Naive thymus-derived CD4-positive, alpha-beta T cell (primary cell): ENCODE results near the gene IFI27. TPM values are rescaled to one million over a fixed set of nuclear protein-coding genes. Genes with fewer than 3 reads are reported as not detected.

ENCODE experiments used
- ATAC-seq: fragments of 150-1000 bp; cut with Tn5 transposase; 2 replicates; pipeline ENCODE4 v1.10.0; 2021; ENCODE audit warnings: mild to moderate bottlenecking, moderate library complexity
- CTCF ChIA-PET: fragments of 350-600 bp; sonication (Branson Sonifier 250); formaldehyde crosslinking; loops from one replicate; lab custom pipeline; 2021; ENCODE audit warnings: antibody characterized with exemption; lab: Charles Lee
- POLR2A ChIA-PET: fragments of 350-600 bp; sonication (Branson Sonifier 250); formaldehyde crosslinking; loops from one replicate; lab custom pipeline; 2021; ENCODE audit warnings: antibody characterized with exemption, inconsistent platforms; lab: Charles Lee
- DNase-seq, 9 donors: peaks; one replicate each; pipeline versions ENCODE4 v3.0.0 to v3.0.0-alpha.2; 2020 to 2022; ENCODE audit warnings: mixed read lengths in 1 of 9
- H3K27ac ChIP-seq: one replicate; pipeline ENCODE4 v1.7.0; 2013; ENCODE audit warnings: mild to moderate bottlenecking, low read depth, low read length, moderate library complexity
- H3K27me3 ChIP-seq, 2 donors: one replicate each; pipeline ENCODE4 v1.7.0; 2013; ENCODE audit warnings: low read length in 2 of 2, mild to moderate bottlenecking in 2 of 2, moderate library complexity in 2 of 2; ENCODE audit not compliant: control insufficient read depth in 2 of 2, insufficient read depth in 2 of 2
- H3K36me3 ChIP-seq, 3 experiments: 1 replicate in 2 of 3; 2 replicates in 1 of 3; pipeline ENCODE4 v1.7.0; 2013; ENCODE audit warnings: low read length in 3 of 3, mild to moderate bottlenecking in 3 of 3, moderate library complexity in 1 of 3; ENCODE audit not compliant: insufficient read depth in 3 of 3, control insufficient read depth in 2 of 3
- H3K4me1 ChIP-seq, 2 donors: one replicate each; pipeline ENCODE4 v1.7.0; 2013; ENCODE audit warnings: low read length in 2 of 2, mild to moderate bottlenecking in 2 of 2, moderate library complexity in 1 of 2; ENCODE audit not compliant: control insufficient read depth in 2 of 2, insufficient read depth in 2 of 2
- H3K4me3 ChIP-seq: 2 replicates; pipeline ENCODE4 v1.7.0; 2013; ENCODE audit warnings: mild to moderate bottlenecking, low read length
- H3K9me3 ChIP-seq, 3 experiments: 1 replicate in 2 of 3; 2 replicates in 1 of 3; pipeline ENCODE4 v1.7.0; 2013; ENCODE audit warnings: low read length in 3 of 3; ENCODE audit not compliant: control insufficient read depth in 2 of 3
- H3K27ac Mint-ChIP-seq, 9 donors: one replicate each; pipeline ENCODE4 v1.8.0; 2020 to 2022; ENCODE audit warnings: mixed read lengths in 9 of 9, mild to moderate bottlenecking in 8 of 9, moderate library complexity in 5 of 9, inconsistent platforms in 2 of 9
- H3K27me3 Mint-ChIP-seq, 5 donors: one replicate each; pipeline ENCODE4 v1.8.0; 2021 to 2022; ENCODE audit warnings: mixed read lengths in 5 of 5, mild to moderate bottlenecking in 1 of 5
- H3K36me3 Mint-ChIP-seq, 5 donors: one replicate each; pipeline ENCODE4 v1.8.0; 2020 to 2022; ENCODE audit warnings: mixed read lengths in 5 of 5, mild to moderate bottlenecking in 3 of 5, inconsistent platforms in 1 of 5
- H3K4me1 Mint-ChIP-seq, 7 donors: one replicate each; pipeline ENCODE4 v1.8.0; 2020 to 2022; ENCODE audit warnings: mixed read lengths in 7 of 7, mild to moderate bottlenecking in 3 of 7, inconsistent platforms in 1 of 7
- H3K4me3 Mint-ChIP-seq, 10 donors: one replicate each; pipeline ENCODE4 v1.8.0; 2020 to 2022; ENCODE audit warnings: mild to moderate bottlenecking in 10 of 10, mixed read lengths in 10 of 10, moderate library complexity in 6 of 10, inconsistent platforms in 2 of 10
- H3K9me3 Mint-ChIP-seq, 11 donors: one replicate each; pipeline ENCODE4 v1.8.0; 2020 to 2022; ENCODE audit warnings: mixed read lengths in 11 of 11, mild to moderate bottlenecking in 4 of 11, inconsistent platforms in 1 of 11, moderate library complexity in 1 of 11
- intact Hi-C, 2 donors: fragments of 100-400 bp; cut with micrococcal nuclease; formaldehyde crosslinking; loops; one replicate each; pipeline ENCODE4 v1.15.1; 2023
- polyA plus RNA-seq, 2 donors: library from polyadenylated mRNA; unstranded; fragments of 300-500 nt; fragmentation: Illumina TruSeq; gene quantifications; one replicate each; pipeline ENCODE4 v1.2.3, GENCODE V29; 2021
- total RNA-seq, 6 experiments: library from RNA in 5 of 6; stranded (reverse) in 5 of 6; gene quantifications; 1 replicate in 5 of 6; 2 replicates in 1 of 6; pipeline ENCODE4 v1.2.3 and lab custom pipeline; 2021 to 2026

IFI27 gene
- total and polyA plus RNA-seq, 7 experiments from 2014 or later: 0.74 to 221 (median 1.9) TPM; not detected in 3

DNA sequence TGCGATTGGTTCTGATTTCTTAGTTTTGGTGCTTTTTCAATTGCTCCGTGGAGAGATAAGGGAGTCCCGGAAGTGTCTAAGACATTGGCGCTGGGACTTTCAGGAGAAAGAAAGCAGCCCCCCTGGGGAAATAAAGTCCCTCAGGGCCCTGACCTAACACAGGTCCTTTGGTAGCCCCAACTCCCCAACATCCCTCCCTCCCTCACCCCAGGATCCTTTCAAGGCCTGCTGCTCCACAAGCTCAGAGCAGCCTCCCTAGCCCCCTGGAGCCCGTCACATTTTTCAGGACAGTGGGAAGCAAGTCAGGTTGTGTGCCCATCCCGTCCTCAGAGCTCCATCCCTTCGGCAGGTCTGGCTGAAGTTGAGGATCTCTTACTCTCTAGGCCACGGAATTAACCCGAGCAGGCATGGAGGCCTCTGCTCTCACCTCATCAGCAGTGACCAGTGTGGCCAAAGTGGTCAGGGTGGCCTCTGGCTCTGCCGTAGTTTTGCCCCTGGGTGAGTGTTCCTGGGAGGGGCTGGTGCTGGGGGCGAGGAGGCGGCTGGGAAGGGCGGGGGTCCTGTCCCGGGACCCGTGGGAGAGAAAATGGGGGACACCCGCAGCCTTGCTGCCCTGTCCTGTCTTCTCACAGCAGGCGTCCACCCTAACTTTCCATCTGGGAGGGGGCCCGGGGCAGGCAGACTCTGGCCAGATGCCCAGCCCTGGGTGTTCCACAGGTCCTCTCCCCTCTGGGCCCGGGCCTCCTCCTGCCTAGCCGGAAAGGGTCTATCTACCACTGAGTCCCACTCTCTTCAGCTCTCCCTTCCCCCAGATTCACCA is 950 bp downstream of the IFI27 start:
- CTCF ChIA-PET: interaction anchor here (0.9 kb wide), 1 partner anchor 12 kb away, joined by 3 read pairs; no protein-coding TSS in a partner anchor
- POLR2A ChIA-PET: no interaction called here
- no peak for ATAC-seq
- Histone ChIP-seq H3K36me3 (no peaks in the 10 kb centered on the region), H3K27ac (no peak overlapping the region), H3K4me1 (no peaks in the 10 kb centered on the region), H3K9me3 (no peaks in the 10 kb centered on the region), H3K4me3 (no peak overlapping the region), H3K27me3 (no peaks in the 10 kb centered on the region)
- Mint-ChIP-seq H3K36me3 (peaks cover 0 to 5% (median 0%) of the 10 kb centered on the region in 5 donors), H3K4me3 (peak overlapping the region in 1 of 10 donors; percentile 84), H3K27ac (peak overlapping the region in 2 of 9 donors; percentile 7 to 88), H3K4me1 (peaks cover 0 to 42% (median 0%) of the 10 kb centered on the region in 7 donors), H3K9me3 (no peaks in the 10 kb centered on the region), H3K27me3 (peaks cover 2 to 17% (median 11%) of the 10 kb centered on the region in 5 donors)
- no peak for DNase-seq
- intact Hi-C loops: no loop called here

DNA sequence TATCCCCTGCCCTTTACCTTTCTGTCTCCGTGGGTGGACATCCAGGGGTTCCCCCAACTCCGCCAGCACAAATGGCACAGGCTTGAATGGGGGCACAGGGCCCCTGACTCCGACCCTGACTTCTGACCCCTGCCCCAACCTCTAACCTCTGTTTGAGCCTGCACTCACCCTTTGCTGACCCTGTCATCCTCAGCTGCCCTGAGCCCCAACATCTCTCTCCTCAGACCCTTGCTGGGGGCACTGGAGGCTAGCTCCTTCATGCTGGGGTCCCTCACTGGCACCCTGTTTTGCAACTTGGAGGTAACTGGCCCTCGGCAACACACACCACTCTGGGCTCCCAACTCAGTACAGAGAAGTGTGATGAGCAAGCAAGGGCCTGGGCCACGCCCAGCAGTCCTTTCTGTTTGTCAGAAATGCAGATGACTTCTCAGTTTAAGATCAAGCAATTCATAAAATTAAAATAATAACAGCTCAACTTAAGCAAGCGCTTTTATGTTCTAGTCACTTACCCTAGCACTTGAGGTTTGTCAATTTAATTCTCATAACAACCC is 2.1 kb downstream of the IFI27 start:
- Mint-ChIP-seq H3K4me1 (peaks cover 0 to 42% (median 0%) of the 10 kb centered on the region in 7 donors), H3K27ac (peak overlapping the region in 1 of 9 donors; percentile 42), H3K9me3 (no peaks in the 10 kb centered on the region), H3K4me3 (peak overlapping the region in 1 of 10 donors; percentile 84), H3K27me3 (peaks cover 3 to 26% (median 20%) of the 10 kb centered on the region in 5 donors), H3K36me3 (peaks cover 0 to 5% (median 0%) of the 10 kb centered on the region in 5 donors)
- ChIA-PET POLR2A (no interaction called here), CTCF (interaction anchor here (0.9 kb wide), 1 partner anchor 13 kb away, joined by 3 read pairs; no protein-coding TSS in a partner anchor)
- intact Hi-C loops: no loop called here
- no peak for DNase-seq
- Histone ChIP-seq H3K4me1 (no peaks in the 10 kb centered on the region), H3K27me3 (no peaks in the 10 kb centered on the region), H3K27ac (no peak overlapping the region), H3K9me3 (no peaks in the 10 kb centered on the region), H3K36me3 (no peaks in the 10 kb centered on the region), H3K4me3 (no peak overlapping the region)
- no peak for ATAC-seq

DNA sequence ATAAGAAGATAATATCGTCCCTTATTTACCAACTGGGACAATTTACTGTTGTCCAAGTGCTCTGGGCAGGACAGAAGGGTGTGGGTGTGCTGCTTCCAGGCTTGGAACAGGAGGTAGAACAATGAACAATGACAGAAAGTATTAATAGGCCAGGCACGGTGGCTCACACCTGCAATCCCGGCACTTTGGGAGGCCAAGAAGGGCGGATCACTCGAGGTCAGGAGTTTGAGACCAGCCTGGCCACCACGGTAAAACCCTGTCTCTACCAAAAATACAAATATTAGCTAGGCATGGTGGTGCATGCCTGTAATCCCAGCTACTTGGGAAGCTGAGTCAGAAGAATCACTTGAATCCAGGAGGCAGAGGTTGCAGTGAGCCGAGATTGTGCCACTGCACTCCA is 2.5 kb downstream of the IFI27 start:
- Histone ChIP-seq H3K4me3 (no peak overlapping the region), H3K27ac (no peak overlapping the region), H3K9me3 (no peaks in the 10 kb centered on the region), H3K4me1 (no peaks in the 10 kb centered on the region), H3K36me3 (no peaks in the 10 kb centered on the region), H3K27me3 (no peaks in the 10 kb centered on the region)
- Mint-ChIP-seq H3K27ac (peak overlapping the region in 1 of 9 donors; percentile 42), H3K36me3 (peaks cover 0 to 2% (median 0%) of the 10 kb centered on the region in 5 donors), H3K4me1 (peaks cover 0 to 46% (median 0%) of the 10 kb centered on the region in 7 donors), H3K27me3 (peaks cover 8 to 31% (median 20%) of the 10 kb centered on the region in 5 donors), H3K9me3 (no peaks in the 10 kb centered on the region), H3K4me3 (peak overlapping the region in 1 of 10 donors; percentile 29)
- intact Hi-C loops: no loop called here
- no peak for DNase-seq
- no peak for ATAC-seq
- ChIA-PET POLR2A (no interaction called here), CTCF (no interaction called here)

DNA sequence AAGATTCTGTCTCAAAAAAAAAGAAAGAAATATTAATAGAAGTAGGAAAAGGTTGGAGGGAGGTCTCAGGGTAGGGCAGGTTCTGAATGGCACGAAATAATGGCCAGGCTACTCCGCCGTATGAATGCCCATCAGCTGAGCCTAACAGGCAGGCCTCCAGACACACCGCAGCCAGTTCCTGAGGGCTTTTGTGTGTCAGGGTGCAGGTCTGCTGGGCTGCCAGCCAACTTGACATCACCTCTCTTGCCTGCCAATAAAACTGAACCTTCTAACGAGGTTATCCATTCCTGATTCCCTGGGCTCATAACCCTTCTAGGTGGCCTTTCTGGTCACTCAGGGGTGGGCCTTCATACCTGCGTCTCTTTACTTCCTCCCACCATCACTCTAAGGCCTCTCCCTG is 3.0 kb downstream of the IFI27 start:
- intact Hi-C loops: no loop called here
- H3K4me3 ChIP-seq: no peak overlapping the region
- H3K4me1 Mint-ChIP-seq: peaks cover 0 to 46% (median 0%) of the 10 kb centered on the region in 7 donors
- H3K27ac ChIP-seq: no peak overlapping the region
- peaks cover 10 to 33% (median 20%) of the 10 kb centered on the region in 5 donors for H3K27me3 Mint-ChIP-seq
- no peaks in the 10 kb centered on the region for H3K9me3 ChIP-seq
- CTCF ChIA-PET: no interaction called here
- DNase-seq: no peak
- no peak for ATAC-seq
- H3K4me1 ChIP-seq: no peaks in the 10 kb centered on the region
- POLR2A ChIA-PET: no interaction called here
- peaks cover 0 to 2% (median 0%) of the 10 kb centered on the region in 11 donors for H3K9me3 Mint-ChIP-seq
- H3K36me3 Mint-ChIP-seq: no peaks in the 10 kb centered on the region
- H3K36me3 ChIP-seq: no peaks in the 10 kb centered on the region
- H3K27ac Mint-ChIP-seq: no peak overlapping the region
- no peak overlapping the region for H3K4me3 Mint-ChIP-seq
- H3K27me3 ChIP-seq: no peaks in the 10 kb centered on the region

- H3K36me3 Mint-ChIP-seq: no peaks in the 10 kb centered on the region
- H3K4me1 Mint-ChIP-seq: peaks cover 0 to 46% (median 0%) of the 10 kb centered on the region in 7 donors
- Histone ChIP-seq H3K9me3 (peaks cover 0 to 1% (median 0%) of the 10 kb centered on the region in 3 experiments), H3K27ac (no peak overlapping the region), H3K4me1 (no peaks in the 10 kb centered on the region), H3K4me3 (no peak overlapping the region), H3K27me3 (no peaks in the 10 kb centered on the region), H3K36me3 (no peaks in the 10 kb centered on the region)
- peaks cover 0 to 5% (median 0%) of the 10 kb centered on the region in 11 donors for H3K9me3 Mint-ChIP-seq
- DNase-seq: peak in 1 of 9 donors; percentile 15
- H3K27ac Mint-ChIP-seq: no peak overlapping the region
- peaks cover 10 to 33% (median 20%) of the 10 kb centered on the region in 5 donors for H3K27me3 Mint-ChIP-seq
- POLR2A ChIA-PET: no interaction called here
- CTCF ChIA-PET: interaction anchor here (1.2 kb wide), 1 partner anchor 22 kb away, joined by 3 read pairs; no protein-coding TSS in a partner anchor
- no peak for ATAC-seq
- intact Hi-C loops: no loop called here
- peak overlapping the region in 1 of 10 donors; percentile 2 for H3K4me3 Mint-ChIP-seq
These were observed 3.5 kb downstream of the IFI27 start for GRCh38 chr14:94113908-94114588.

GRCh38 chr14:94114589-94115057 is 4.1 kb downstream of the IFI27 start:
- Mint-ChIP-seq H3K36me3 (peaks cover 0 to 4% (median 0%) of the 10 kb centered on the region in 5 donors), H3K9me3 (peaks cover 0 to 9% (median 3%) of the 10 kb centered on the region in 11 donors), H3K4me1 (peaks cover 0 to 46% (median 0%) of the 10 kb centered on the region in 7 donors), H3K4me3 (peak overlapping the region in 1 of 10 donors; percentile 2), H3K27me3 (peaks cover 10 to 37% (median 20%) of the 10 kb centered on the region in 5 donors), H3K27ac (no peak overlapping the region)
- Histone ChIP-seq H3K9me3 (peaks cover 0 to 7% (median 2%) of the 10 kb centered on the region in 3 experiments), H3K4me3 (no peak overlapping the region), H3K27ac (no peak overlapping the region), H3K27me3 (no peaks in the 10 kb centered on the region), H3K36me3 (no peaks in the 10 kb centered on the region), H3K4me1 (no peaks in the 10 kb centered on the region)
- POLR2A ChIA-PET: no interaction called here
- intact Hi-C loops: no loop called here
- ATAC-seq (no peak), DNase-seq (peak in 1 of 9 donors; percentile 11)
- CTCF ChIA-PET: interaction anchor here (1.2 kb wide), 1 partner anchor 22 kb away, joined by 3 read pairs; no protein-coding TSS in a partner anchor
